Stimulated activated CD4-positive, alpha-beta T cell treated with anti-CD3 and anti-CD28 coated beads, TNF-alpha, amount 100 ng/mL, for 24 hours (primary cell): Measurements from ENCODE around the gene SPATA31D1.

Experiments used
- DNase-seq, 3 experiments: peaks; one replicate each; pipeline ENCODE4 v3.0.0-alpha.2; 2020; ENCODE audit warnings: low read depth in 3 of 3

The SPATA31D1 gene

GRCh38 chr9:82021198-82021597 lies 32.6 kb downstream of the SPATA31D1 start:
- no peak for DNase-seq

GRCh38 chr9:82022121-82022520 lies 33.5 kb downstream of the SPATA31D1 start:
- no peak for DNase-seq

- no peak for DNase-seq
These were observed 36.3 kb downstream of the SPATA31D1 start for GRCh38 chr9:82024908-82025307.

- DNase-seq: no peak
These were observed 43.1 kb downstream of the SPATA31D1 start for GRCh38 chr9:82031538-82032280.

GRCh38 chr9:82034956-82035731 lies 46.6 kb downstream of the SPATA31D1 start:
- DNase-seq: no peak

GRCh38 chr9:82036086-82036485 lies 47.5 kb downstream of the SPATA31D1 start:
- no peak for DNase-seq

GRCh38 chr9:82037126-82037525 lies 48.6 kb downstream of the SPATA31D1 start:
- no peak for DNase-seq

GRCh38 chr9:82038897-82039296 lies 50.3 kb downstream of the SPATA31D1 start:
- DNase-seq: no peak
